HFFc6 (cell line): ENCODE data around the gene SMIM14. TPM values are rescaled to one million over a fixed set of nuclear protein-coding genes. Genes with fewer than 3 reads are reported as not detected.
"Not testable (repeated sequence)": the region's sequence is repeated elsewhere in the genome, so short reads cannot be mapped to it uniquely, and the experiment has no call there.

Source experiments
- DNase-seq: peaks from one replicate; pipeline ENCODE4 v3.0.0-alpha.2; 2018
- H3K27ac Mint-ChIP-seq: 2 replicates; pipeline ENCODE4 v1.8.0; 2020; ENCODE audit warnings: mild to moderate bottlenecking, mixed read lengths
- H3K27me3 Mint-ChIP-seq: 2 replicates; pipeline ENCODE4 v1.8.0; 2021; ENCODE audit warnings: mild to moderate bottlenecking, moderate library complexity, mixed read lengths; ENCODE audit not compliant: insufficient read depth
- H3K36me3 Mint-ChIP-seq: 2 replicates; pipeline ENCODE4 v1.8.0; 2021; ENCODE audit warnings: low read depth, mixed read lengths
- H3K4me1 Mint-ChIP-seq: 2 replicates; pipeline ENCODE4 v1.8.0; 2020; ENCODE audit warnings: low read depth, mixed read lengths
- H3K4me3 Mint-ChIP-seq: 2 replicates; pipeline ENCODE4 v1.8.0; 2020; ENCODE audit warnings: mild to moderate bottlenecking, moderate library complexity, mixed read lengths
- H3K9me3 Mint-ChIP-seq: 2 replicates; pipeline ENCODE4 v1.8.0; 2020; ENCODE audit warnings: mild to moderate bottlenecking, mixed read lengths
- long read RNA-seq: library from polyadenylated mRNA; unstranded; transcript quantifications from one replicate; pipeline ENCODE4 v2.0.0, GENCODE V29; 2019
- total RNA-seq, 6 experiments: library from RNA; stranded (reverse); fragmentation: NEBNext Ultra II Directional; extraction: Animal tissue kit (Norgen Biotek cat#: 25700); gene quantifications; 2 replicates in 1 of 6; 3 replicates in 5 of 6; pipeline ENCODE4 v1.2.3, GENCODE V29; 2021
- TF ChIP-seq, protein P1 (sequence below): fragments of 200-600 bp; sonication (generic); IDR thresholded peaks from 2 replicates; pipeline ENCODE4 v1.5.0; 2021; ENCODE audit warnings: antibody characterized with exemption, mild to moderate bottlenecking

SMIM14 gene
- total RNA-seq, result 10 to 100 TPM; 26.6 to 35.0 (median 29.2) TPM
- long read RNA-seq, full-length matches to known transcripts, result 63 of 73 reads
- long read RNA-seq, partial matches to known transcripts, result 1 of 73 reads
- long read RNA-seq, other reads (novel, unspliced or antisense), result 9 of 73 reads

DNA sequence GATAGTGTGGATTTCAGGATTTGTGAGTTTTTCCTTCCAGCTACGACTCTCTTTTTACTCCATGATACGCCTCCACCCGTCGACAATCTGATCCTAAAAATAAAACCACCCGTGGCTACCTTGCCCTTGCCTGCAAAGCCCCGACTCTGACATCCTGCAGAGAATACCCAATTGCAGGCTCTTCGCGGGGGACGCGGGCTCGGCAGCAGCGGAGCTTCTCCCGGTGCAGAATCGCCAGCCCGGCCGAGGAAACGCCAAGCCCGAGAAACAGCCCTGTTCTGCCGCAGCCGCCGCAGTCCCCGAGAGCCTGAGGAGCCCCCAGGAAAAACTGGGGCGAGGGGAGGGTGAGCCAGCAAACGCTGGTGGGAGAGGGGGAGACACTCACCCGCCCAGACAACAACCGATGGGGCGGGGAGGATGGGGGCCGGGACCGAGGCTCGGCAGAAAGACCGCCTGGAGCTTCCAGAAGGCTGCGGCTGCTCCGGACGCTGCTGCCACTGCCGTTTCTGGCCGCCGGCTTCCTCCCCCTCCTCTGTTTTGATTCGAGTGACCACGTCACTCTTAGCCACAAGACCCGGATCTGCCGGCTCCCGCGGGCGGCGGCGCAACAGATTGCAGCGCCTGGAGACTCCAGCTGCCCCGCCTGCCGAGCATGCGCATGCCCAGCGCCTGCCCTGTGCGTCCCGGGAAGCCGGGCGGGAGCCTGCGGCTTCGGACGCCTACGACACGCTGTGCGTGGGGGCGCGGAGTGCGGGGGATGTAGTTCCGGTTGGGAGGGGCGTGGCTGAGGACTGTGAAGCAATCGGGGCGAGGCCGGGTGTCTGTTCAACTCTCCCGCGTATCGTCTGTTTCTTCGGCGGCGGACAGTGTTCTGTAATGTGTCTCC lies at the start of gene SMIM14:
TSS of gene SMIM14 (minus strand) at position 512 of the 886 bp plus-strand sequence. CDS start 33,720 bp downstream, outside the sequence.
- TF ChIP-seq, protein P1, sequence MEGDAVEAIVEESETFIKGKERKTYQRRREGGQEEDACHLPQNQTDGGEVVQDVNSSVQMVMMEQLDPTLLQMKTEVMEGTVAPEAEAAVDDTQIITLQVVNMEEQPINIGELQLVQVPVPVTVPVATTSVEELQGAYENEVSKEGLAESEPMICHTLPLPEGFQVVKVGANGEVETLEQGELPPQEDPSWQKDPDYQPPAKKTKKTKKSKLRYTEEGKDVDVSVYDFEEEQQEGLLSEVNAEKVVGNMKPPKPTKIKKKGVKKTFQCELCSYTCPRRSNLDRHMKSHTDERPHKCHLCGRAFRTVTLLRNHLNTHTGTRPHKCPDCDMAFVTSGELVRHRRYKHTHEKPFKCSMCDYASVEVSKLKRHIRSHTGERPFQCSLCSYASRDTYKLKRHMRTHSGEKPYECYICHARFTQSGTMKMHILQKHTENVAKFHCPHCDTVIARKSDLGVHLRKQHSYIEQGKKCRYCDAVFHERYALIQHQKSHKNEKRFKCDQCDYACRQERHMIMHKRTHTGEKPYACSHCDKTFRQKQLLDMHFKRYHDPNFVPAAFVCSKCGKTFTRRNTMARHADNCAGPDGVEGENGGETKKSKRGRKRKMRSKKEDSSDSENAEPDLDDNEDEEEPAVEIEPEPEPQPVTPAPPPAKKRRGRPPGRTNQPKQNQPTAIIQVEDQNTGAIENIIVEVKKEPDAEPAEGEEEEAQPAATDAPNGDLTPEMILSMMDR, result no peak; the same call in 1 of the 2 replicates
- peak within 1 kb of the TSS; percentile 96 for H3K4me3 Mint-ChIP-seq
- peak within 1 kb of the TSS; percentile 98 for H3K27ac Mint-ChIP-seq
- peaks cover 5% of the 10 kb centered on the region; the same call in 1 of the 2 replicates for H3K27me3 Mint-ChIP-seq
- H3K4me1 Mint-ChIP-seq, result peaks cover 45% of the 10 kb centered on the region
- H3K9me3 Mint-ChIP-seq, result no peaks in the 10 kb centered on the region
- no peaks in the 10 kb centered on the region for H3K36me3 Mint-ChIP-seq
- DNase-seq, result peak; percentile 98

DNA sequence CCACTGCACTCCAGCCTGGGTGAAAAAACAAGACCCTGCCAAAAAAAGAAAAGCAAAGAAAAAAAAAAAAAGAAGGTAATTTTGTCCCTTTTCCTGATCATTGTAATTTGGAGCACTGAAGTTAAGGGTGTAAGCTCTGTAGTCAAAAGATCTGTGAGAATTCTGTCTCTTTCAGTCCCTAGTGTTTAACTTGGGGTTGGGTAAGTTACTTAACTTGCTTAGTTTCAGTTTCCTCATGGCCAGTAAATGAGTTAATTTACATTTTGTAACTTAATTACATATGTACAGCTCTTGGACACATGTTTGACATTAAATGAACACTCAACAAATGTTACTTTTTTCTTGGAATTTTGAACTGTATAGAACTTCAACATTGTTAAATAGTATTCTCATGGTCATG lies 48.3 kb upstream of the SMIM14 start:
- TF ChIP-seq, protein P1, result no peak
- Mint-ChIP-seq H3K4me1 (no peaks in the 10 kb centered on the region), H3K36me3 (no peaks in the 10 kb centered on the region), H3K27me3 (no peaks in the 10 kb centered on the region), H3K27ac (no peak overlapping the region), H3K9me3 (no peaks in the 10 kb centered on the region), H3K4me3 (no peak overlapping the region)
- no peak for DNase-seq

DNA sequence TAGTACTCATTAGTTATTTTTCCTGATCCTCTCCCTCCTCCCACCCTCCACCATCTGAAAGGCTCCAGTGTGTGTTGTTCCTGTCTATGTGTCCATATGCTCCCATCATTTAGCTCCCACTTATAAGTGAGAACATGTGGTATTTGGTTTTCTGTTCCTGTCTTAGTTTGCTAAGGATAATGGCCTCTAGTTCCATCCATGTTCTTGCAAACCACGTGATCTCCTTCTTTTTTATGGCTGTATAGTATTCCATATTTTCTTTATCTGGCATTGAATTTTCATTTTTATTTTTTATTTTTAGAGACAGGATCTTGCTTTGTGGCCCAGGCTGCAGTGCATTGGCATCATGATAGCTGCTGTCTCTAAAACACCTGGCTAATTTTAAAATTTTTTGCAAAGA lies 47.3 kb upstream of the SMIM14 start:
- TF ChIP-seq, protein P1, result no peak
- no peaks in the 10 kb centered on the region for H3K9me3 Mint-ChIP-seq
- no peaks in the 10 kb centered on the region for H3K36me3 Mint-ChIP-seq
- no peak overlapping the region for H3K27ac Mint-ChIP-seq
- H3K4me3 Mint-ChIP-seq, result no peak overlapping the region
- no peak for DNase-seq
- no peaks in the 10 kb centered on the region for H3K4me1 Mint-ChIP-seq
- no peaks in the 10 kb centered on the region for H3K27me3 Mint-ChIP-seq

DNA sequence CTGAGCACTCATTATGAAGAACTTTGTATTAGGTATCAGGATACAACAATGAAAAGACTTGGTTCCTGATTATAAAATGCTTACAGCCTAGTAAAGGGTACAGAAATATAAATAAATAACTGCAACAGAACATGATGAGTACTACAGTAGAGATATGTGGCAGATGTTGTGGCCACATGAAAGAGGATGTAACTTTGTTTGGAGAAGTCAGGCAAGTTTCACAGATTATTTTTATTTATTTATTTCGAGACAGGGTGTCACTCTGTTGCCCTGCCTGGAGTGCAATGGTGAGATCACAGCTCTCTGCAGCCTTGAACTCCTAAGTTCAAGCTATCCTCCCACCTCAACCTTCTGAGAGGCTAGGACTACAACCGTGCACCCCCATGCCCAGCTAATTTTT lies 43.5 kb upstream of the SMIM14 start:
- Mint-ChIP-seq H3K36me3 (no peaks in the 10 kb centered on the region), H3K4me3 (no peak overlapping the region), H3K27me3 (peaks cover 2% of the 10 kb centered on the region; the same call in 1 of the 2 replicates), H3K27ac (no peak overlapping the region), H3K4me1 (no peaks in the 10 kb centered on the region), H3K9me3 (no peaks in the 10 kb centered on the region)
- TF ChIP-seq, protein P1, result no peak
- DNase-seq, result no peak

DNA sequence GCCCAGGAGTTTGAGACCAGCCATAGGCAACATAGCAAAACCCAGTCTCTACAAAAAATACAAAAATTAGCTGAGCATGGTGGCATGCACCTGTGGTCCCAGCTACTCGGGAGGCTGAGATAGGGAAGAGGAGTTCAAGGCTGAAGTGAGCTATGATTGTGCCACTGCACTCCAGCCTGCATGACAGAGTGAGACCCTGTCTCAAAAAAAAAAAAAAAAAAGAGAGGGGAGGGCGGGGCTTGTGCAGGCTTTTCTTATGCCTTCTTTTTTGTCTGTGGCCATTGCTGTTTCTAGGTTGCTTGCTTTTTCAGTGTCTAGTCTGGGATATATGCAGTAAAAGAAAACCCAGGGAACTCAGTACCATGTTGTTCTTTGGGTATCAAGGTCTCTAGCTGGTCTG lies 42.3 kb upstream of the SMIM14 start:
- not testable (repeated sequence) for H3K4me1 Mint-ChIP-seq, H3K36me3 Mint-ChIP-seq, DNase-seq, H3K27me3 Mint-ChIP-seq, H3K27ac Mint-ChIP-seq, H3K4me3 Mint-ChIP-seq, H3K9me3 Mint-ChIP-seq

DNA sequence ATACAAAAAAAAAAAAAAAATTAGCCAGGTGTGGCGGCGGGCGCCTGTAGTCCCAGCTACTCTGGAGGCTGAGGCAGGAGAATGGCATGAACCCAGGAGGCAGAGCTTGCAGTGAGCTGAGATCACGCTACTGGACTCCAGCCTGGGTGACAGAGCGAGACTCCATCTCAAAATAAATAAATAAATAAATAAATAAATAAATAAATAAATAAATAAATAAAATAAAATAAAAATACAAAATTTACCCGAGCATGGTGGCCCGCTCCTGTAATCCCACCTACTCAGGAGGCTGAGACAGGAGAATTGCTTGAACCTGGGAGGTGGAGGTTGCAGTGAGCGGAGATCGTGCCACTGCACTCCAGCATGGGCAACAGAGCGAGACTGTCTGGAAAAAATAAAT lies 37.0 kb upstream of the SMIM14 start:
- H3K9me3 Mint-ChIP-seq, H3K36me3 Mint-ChIP-seq, H3K4me1 Mint-ChIP-seq, H3K27ac Mint-ChIP-seq, DNase-seq, H3K4me3 Mint-ChIP-seq, H3K27me3 Mint-ChIP-seq: not testable (repeated sequence)

DNA sequence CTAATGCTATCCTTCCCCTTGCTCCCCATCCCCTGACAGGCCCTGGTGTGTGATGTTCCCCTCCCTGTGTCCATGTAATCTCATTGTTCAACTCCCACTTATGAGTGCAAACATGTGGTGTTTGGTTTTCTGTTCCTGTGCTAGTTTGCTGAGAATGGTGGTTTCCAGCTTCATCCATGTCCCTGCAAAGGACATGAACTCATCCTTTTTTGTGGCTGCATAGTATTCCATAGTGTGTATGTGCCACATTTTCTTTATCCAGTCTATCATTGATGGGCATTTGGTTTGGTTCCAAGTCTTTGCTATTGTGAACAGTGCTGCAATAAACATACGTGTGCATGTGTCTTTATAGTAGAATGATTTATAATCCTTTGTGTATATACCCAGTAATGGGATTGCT lies 31.6 kb upstream of the SMIM14 start:
- H3K4me3 Mint-ChIP-seq, H3K9me3 Mint-ChIP-seq, DNase-seq, H3K4me1 Mint-ChIP-seq, H3K36me3 Mint-ChIP-seq, H3K27me3 Mint-ChIP-seq, H3K27ac Mint-ChIP-seq: not testable (repeated sequence)
